BLaER1 treated with 17β-estradiol and CSF1 and Interleukin-3, amounts not matched to agents 10 nM and 100 nM (cell line): ENCODE results near the gene RMDN3.

Experiments
- H3K27ac ChIP-seq, 11 experiments: shearing (Covaris generic); formaldehyde crosslinking; 2 replicates each; pipeline ENCODE4 v1.8.1; 2022
- H3K27me3 ChIP-seq, 11 experiments: shearing (Covaris generic); formaldehyde crosslinking; 2 replicates each; pipeline ENCODE4 v1.8.1; 2022
- H3K36me3 ChIP-seq, 11 experiments: shearing (Covaris generic); formaldehyde crosslinking; 2 replicates each; pipeline ENCODE4 v1.8.1; 2022
- H3K4me1 ChIP-seq, 10 experiments: shearing (Covaris generic); formaldehyde crosslinking; 2 replicates each; pipeline ENCODE4 v1.8.1; 2022
- H3K4me2 ChIP-seq, 11 experiments: shearing (Covaris generic); formaldehyde crosslinking; 2 replicates each; pipeline ENCODE4 v1.8.1; 2022
- H3K4me3 ChIP-seq, 10 experiments: shearing (Covaris generic); formaldehyde crosslinking; 2 replicates each; pipeline ENCODE4 v1.8.1; 2022
- H3K9ac ChIP-seq, 11 experiments: shearing (Covaris generic); formaldehyde crosslinking; 2 replicates each; pipeline ENCODE4 v1.8.1; 2022
- H3K9me3 ChIP-seq, 11 experiments: shearing (Covaris generic); formaldehyde crosslinking; replicated peaks in 1 of 11; 2 replicates each; pipeline ENCODE4 v1.8.1; 2022
- H4K20me1 ChIP-seq, 11 experiments: shearing (Covaris generic); formaldehyde crosslinking; 2 replicates each; pipeline ENCODE4 v1.8.1; 2022
- Cebpa-rat ChIP-seq, 11 experiments: shearing (Covaris generic); IDR thresholded peaks; 2 replicates each; pipeline ENCODE4 v1.8.1; 2022

The RMDN3 gene

DNA sequence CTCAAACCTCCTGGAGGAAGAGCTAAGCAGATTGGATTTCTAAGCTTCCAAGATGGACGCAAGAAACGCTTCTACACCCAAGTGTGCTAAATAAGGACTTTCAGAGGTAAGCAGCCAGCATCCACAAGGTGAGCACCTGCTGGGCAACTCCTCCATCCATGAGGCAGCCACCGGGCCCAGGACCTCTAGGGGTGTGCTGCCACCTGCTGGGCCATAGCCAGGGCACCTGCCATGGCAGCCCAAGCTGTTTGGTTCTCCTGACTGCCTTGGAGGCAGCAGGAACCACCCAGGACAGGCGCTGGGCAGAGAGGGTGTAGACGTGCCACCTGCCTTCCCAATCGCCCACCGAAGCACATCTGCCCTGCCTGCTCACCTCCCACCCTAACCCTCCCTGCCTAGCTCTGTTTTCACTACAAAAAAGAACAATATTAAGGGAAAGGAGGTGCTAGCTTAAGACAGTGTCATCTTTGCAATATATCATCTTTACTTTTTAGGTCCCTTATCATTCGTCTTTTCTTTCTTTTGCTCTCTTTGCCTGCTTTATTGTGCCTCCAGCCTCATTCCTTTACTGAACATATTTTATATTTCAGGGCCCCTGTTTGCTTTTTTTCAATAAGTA lies 27.7 kb upstream of the RMDN3 start:
- H3K4me3 ChIP-seq = no peak overlapping the region
- H4K20me1 ChIP-seq = peaks cover 20 to 87% (median 53%) of the 10 kb centered on the region in 11 experiments; a peak in 20 of 22 replicates
- peaks cover 23 to 37% (median 27%) of the 10 kb centered on the region in 11 experiments for H3K36me3 ChIP-seq
- no peaks in the 10 kb centered on the region for H3K9me3 ChIP-seq
- no peak overlapping the region for H3K4me2 ChIP-seq
- no peak for TF ChIP-seq Cebpa-rat (IDR thresholded peaks at IDR 0.05)
- H3K27me3 ChIP-seq = no peaks in the 10 kb centered on the region
- no peak overlapping the region for H3K27ac ChIP-seq
- H3K9ac ChIP-seq = no peak overlapping the region
- peaks cover 16 to 26% (median 21%) of the 10 kb centered on the region in 10 experiments for H3K4me1 ChIP-seq

DNA sequence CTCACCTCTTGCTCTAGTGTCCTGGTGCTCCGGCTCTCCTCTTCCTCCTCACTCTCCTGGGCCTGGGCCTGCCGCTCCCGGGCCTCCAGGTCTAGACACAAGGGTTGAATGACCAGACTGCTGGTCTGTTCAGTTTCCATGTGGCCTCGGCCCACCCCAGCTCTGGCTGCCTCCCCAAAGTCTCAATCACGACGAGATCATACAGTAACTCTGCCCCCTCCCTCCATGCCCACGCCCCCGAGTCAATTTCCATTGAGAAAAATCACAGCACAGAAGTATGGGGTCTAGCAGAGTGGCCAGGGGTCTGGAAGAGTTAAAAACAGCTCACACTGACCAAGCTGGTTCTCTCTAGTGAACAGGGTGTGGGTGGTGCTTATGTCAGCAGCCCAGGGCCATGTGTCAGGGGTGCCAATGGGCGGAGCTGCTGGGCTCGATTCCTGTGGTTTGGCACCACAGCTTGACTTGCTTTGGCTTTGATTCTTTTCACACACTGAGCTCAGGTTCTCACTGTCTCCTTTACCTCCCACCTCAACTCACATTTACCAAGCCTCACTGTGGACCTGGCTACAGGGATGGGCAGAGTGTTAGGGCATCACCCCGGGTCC lies 21.6 kb upstream of the RMDN3 start:
- no peaks in the 10 kb centered on the region for H3K27me3 ChIP-seq
- no peaks in the 10 kb centered on the region for H3K9me3 ChIP-seq
- H3K36me3 ChIP-seq = peaks cover 59 to 86% (median 72%) of the 10 kb centered on the region in 11 experiments
- no peak overlapping the region for H3K27ac ChIP-seq
- TF ChIP-seq Cebpa-rat (IDR thresholded peaks at IDR 0.05) = no peak
- peak overlapping the region in 3 of 11 experiments; percentile 3 to 13 (median 11); a peak in 2 of 22 replicates for H3K9ac ChIP-seq
- peak overlapping the region in 8 of 11 experiments; percentile 4 to 70 (median 30); a peak in 9 of 22 replicates for H3K4me2 ChIP-seq
- H4K20me1 ChIP-seq = peaks cover 0 to 69% (median 14%) of the 10 kb centered on the region in 11 experiments; a peak in 14 of 22 replicates
- H3K4me3 ChIP-seq = no peak overlapping the region
- H3K4me1 ChIP-seq = peaks cover 32 to 55% (median 41%) of the 10 kb centered on the region in 10 experiments

- H3K27ac ChIP-seq = peak overlapping the region in 1 of 11 experiments; percentile 18; a peak in 1 of 22 replicates
- peak overlapping the region in 6 of 11 experiments; percentile 4 to 37 (median 20); a peak in 6 of 22 replicates for H3K9ac ChIP-seq
- peak overlapping the region in 9 of 11 experiments; percentile 11 to 70 (median 54); a peak in 18 of 22 replicates for H3K4me2 ChIP-seq
- no peaks in the 10 kb centered on the region for H3K27me3 ChIP-seq
- no peak for TF ChIP-seq Cebpa-rat (IDR thresholded peaks at IDR 0.05)
- no peaks in the 10 kb centered on the region for H3K9me3 ChIP-seq
- peaks cover 0 to 72% (median 21%) of the 10 kb centered on the region in 11 experiments; a peak in 16 of 22 replicates for H4K20me1 ChIP-seq
- H3K4me1 ChIP-seq = peaks cover 39 to 62% (median 48%) of the 10 kb centered on the region in 10 experiments
- H3K4me3 ChIP-seq = no peak overlapping the region
- H3K36me3 ChIP-seq = peaks cover 59 to 88% (median 72%) of the 10 kb centered on the region in 11 experiments
Observed at GRCh38 chr15:40775740-40776536, 20.9 kb upstream of the RMDN3 start.

- Histone ChIP-seq H3K27me3 (no peaks in the 10 kb centered on the region), H4K20me1 (peaks cover 4 to 73% (median 25%) of the 10 kb centered on the region in 11 experiments; a peak in 16 of 22 replicates), H3K36me3 (peaks cover 59 to 83% (median 70%) of the 10 kb centered on the region in 11 experiments), H3K4me3 (no peak overlapping the region), H3K4me2 (peak overlapping the region in 7 of 11 experiments; percentile 11 to 61 (median 47); a peak in 13 of 22 replicates), H3K9ac (peak overlapping the region in 4 of 11 experiments; percentile 4 to 37 (median 30); a peak in 3 of 22 replicates), H3K4me1 (peaks cover 48 to 71% (median 58%) of the 10 kb centered on the region in 10 experiments), H3K27ac (peak overlapping the region in 2 of 11 experiments; percentile 6 to 18; a peak in 1 of 22 replicates), H3K9me3 (no peaks in the 10 kb centered on the region)
- no peak for TF ChIP-seq Cebpa-rat (IDR thresholded peaks at IDR 0.05)
Observed at GRCh38 chr15:40775007-40775406, 20.0 kb upstream of the RMDN3 start.

DNA sequence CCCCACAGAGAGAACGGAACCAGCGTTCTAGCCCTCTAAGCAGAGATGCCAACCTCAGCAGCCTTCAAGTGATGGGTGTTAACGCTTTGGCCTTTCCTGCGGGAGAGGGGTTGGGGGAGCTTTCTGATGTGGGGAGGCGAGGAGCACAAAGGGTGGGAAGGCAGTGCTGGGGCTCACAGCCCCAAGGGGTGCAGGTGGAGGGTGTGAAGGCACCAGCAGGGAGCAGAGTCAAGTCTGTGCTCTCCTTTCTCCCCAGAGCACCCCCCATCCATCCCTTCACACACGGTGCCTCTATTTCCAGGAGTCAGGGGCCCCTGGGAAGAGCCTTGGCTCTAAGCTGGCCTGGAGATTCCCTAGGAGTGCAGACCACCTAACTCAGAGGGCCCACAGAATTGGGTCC lies 18.8 kb upstream of the RMDN3 start:
- H3K4me2 ChIP-seq = no peak overlapping the region
- H3K27me3 ChIP-seq = no peaks in the 10 kb centered on the region
- peaks cover 59 to 82% (median 69%) of the 10 kb centered on the region in 10 experiments for H3K4me1 ChIP-seq
- no peak for TF ChIP-seq Cebpa-rat (IDR thresholded peaks at IDR 0.05)
- H3K27ac ChIP-seq = no peak overlapping the region; a peak in 1 of 22 replicates
- no peak overlapping the region for H3K4me3 ChIP-seq
- no peak overlapping the region for H3K9ac ChIP-seq
- peaks cover 48 to 72% (median 59%) of the 10 kb centered on the region in 11 experiments for H3K36me3 ChIP-seq
- peaks cover 5 to 74% (median 32%) of the 10 kb centered on the region in 11 experiments; a peak in 16 of 22 replicates for H4K20me1 ChIP-seq
- H3K9me3 ChIP-seq = no peaks in the 10 kb centered on the region

- no peak overlapping the region; a peak in 1 of 22 replicates for H3K27ac ChIP-seq
- H3K4me3 ChIP-seq = no peak overlapping the region
- H3K36me3 ChIP-seq = peaks cover 44 to 68% (median 55%) of the 10 kb centered on the region in 11 experiments
- no peak overlapping the region for H3K9ac ChIP-seq
- no peaks in the 10 kb centered on the region for H3K9me3 ChIP-seq
- no peak for TF ChIP-seq Cebpa-rat (IDR thresholded peaks at IDR 0.05)
- H3K4me2 ChIP-seq = peak overlapping the region in 9 of 11 experiments; percentile 38 to 100 (median 99); a peak in 12 of 22 replicates
- peaks cover 5 to 75% (median 36%) of the 10 kb centered on the region in 11 experiments; a peak in 16 of 22 replicates for H4K20me1 ChIP-seq
- H3K4me1 ChIP-seq = peaks cover 63 to 86% (median 73%) of the 10 kb centered on the region in 10 experiments
- no peaks in the 10 kb centered on the region for H3K27me3 ChIP-seq
Observed at GRCh38 chr15:40773496-40773895, 18.4 kb upstream of the RMDN3 start.

DNA sequence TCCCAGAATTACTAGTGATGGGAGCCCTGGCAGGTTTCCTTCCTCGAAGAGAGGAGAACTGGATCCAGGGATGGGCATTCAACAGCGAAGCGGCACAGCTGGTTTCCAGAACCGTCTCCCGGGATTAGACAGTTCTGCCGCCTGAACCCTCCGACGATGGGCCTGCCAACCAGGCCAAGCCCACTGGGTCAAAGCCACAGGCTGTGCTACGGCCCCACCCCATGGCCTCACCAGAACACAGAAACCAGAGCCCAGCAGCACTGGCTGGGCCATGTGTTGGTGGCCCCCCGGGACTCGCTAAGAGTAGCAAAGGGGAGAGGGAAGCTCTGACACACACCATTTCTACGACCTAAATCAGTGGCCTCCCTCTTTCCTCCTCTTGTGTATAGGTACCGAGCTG lies 17.0 kb upstream of the RMDN3 start:
- no peaks in the 10 kb centered on the region for H3K9me3 ChIP-seq
- H3K27me3 ChIP-seq = no peaks in the 10 kb centered on the region
- peak overlapping the region in 5 of 11 experiments; percentile 21 to 87 (median 56); a peak in 8 of 22 replicates for H3K9ac ChIP-seq
- TF ChIP-seq Cebpa-rat (IDR thresholded peaks at IDR 0.05) = no peak
- peak overlapping the region in 4 of 11 experiments; percentile 37 to 97 (median 92); a peak in 6 of 22 replicates for H3K27ac ChIP-seq
- peak overlapping the region; percentile 90 to 100 (median 99) for H3K4me2 ChIP-seq
- peaks cover 73 to 98% (median 85%) of the 10 kb centered on the region in 10 experiments for H3K4me1 ChIP-seq
- 0 out of 20 replicates have a peak overlapping the region, but pooled peaks of 1 of the 10 experiments have one; percentile 10 for H3K4me3 ChIP-seq
- peaks cover 34 to 59% (median 41%) of the 10 kb centered on the region in 11 experiments; a peak in 21 of 22 replicates for H3K36me3 ChIP-seq
- peaks cover 5 to 90% (median 51%) of the 10 kb centered on the region in 11 experiments; a peak in 16 of 22 replicates for H4K20me1 ChIP-seq

- H3K9me3 ChIP-seq = no peaks in the 10 kb centered on the region
- peaks cover 66 to 98% (median 85%) of the 10 kb centered on the region in 10 experiments for H3K4me1 ChIP-seq
- H3K4me2 ChIP-seq = peak overlapping the region; percentile 90 to 100 (median 99)
- H3K4me3 ChIP-seq = peak overlapping the region in 3 of 10 experiments; percentile 36 to 54 (median 54); a peak in 4 of 20 replicates
- peak overlapping the region in 5 of 11 experiments; percentile 65 to 97 (median 92); a peak in 9 of 22 replicates for H3K27ac ChIP-seq
- H3K9ac ChIP-seq = peak overlapping the region in 7 of 11 experiments; percentile 18 to 87 (median 79); a peak in 10 of 22 replicates
- peaks cover 6 to 97% (median 52%) of the 10 kb centered on the region in 11 experiments; a peak in 16 of 22 replicates for H4K20me1 ChIP-seq
- H3K36me3 ChIP-seq = peaks cover 28 to 54% (median 36%) of the 10 kb centered on the region in 11 experiments; a peak in 21 of 22 replicates
- TF ChIP-seq Cebpa-rat (IDR thresholded peaks at IDR 0.05) = no peak
- H3K27me3 ChIP-seq = no peaks in the 10 kb centered on the region
Observed at GRCh38 chr15:40771242-40771641, 16.2 kb upstream of the RMDN3 start.
